AML-193 (cell line): Measurements from ENCODE around the gene TOPBP1.
"Not testable (repeated sequence)": the region's sequence is repeated elsewhere in the genome, so short reads cannot be mapped to it uniquely, and the experiment has no call there.

Experiments
- DNase-seq, 2 experiments: peaks; one replicate each; lab custom pipeline; 2025; lab: John Stamatoyannopoulos, UW

TOPBP1 gene

DNA sequence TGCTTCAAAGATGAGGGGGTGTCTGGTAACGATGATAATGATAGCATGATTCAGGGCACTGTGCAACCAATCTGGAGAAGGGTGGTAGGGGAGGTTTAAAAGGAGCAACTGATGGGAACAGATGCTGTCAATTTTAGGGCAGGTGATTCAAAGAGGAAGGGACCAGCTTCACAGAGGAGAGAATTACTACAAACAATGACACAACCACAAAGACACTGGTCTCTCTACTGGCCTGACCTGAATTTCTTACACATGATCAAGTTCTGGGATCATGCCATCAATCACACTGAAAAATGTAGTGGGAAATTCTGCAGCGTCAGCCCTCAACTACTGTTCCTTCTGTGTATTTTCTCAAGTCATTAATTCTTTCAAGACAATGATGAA lies 90.8 kb downstream of the TOPBP1 start:
- no peak for DNase-seq

DNA sequence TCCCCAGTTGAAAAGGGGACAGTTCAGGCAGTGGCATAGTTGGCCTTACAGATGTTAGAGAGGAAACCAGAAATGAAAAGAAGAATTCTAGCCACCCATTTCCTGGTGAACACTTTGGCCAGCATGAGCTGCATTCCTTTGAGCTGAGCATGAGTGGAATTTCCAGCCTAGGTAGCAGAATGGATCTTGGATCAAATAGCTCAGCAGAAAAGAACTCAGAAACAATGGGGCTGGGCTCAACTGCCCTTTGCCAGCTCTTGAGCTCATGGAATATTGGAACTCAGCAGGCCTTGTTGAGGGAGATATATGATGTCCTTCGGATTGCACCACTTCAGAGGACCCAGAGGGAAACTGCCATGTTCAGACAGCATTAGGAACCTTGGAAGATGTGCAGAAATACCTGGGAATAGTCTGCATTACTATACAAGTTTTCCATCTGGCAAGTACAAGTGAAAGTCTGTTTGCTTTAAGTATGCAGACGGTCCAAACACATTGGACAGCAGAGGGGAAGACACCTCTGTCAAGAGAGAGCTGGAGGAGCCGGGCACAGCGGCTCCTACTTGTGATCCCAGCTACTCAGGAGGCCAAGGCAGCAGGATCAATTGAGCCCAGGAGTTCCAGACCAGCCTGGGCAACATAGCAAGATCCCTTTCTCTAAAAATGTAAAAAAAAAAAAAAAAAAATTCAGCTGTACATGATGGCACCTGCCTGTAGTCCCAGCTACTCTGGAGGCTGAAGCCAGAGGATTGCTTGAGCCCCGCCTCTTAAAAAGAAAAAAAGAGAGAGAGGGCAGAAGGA lies 91.4 kb downstream of the TOPBP1 start:
- no peak for DNase-seq

DNA sequence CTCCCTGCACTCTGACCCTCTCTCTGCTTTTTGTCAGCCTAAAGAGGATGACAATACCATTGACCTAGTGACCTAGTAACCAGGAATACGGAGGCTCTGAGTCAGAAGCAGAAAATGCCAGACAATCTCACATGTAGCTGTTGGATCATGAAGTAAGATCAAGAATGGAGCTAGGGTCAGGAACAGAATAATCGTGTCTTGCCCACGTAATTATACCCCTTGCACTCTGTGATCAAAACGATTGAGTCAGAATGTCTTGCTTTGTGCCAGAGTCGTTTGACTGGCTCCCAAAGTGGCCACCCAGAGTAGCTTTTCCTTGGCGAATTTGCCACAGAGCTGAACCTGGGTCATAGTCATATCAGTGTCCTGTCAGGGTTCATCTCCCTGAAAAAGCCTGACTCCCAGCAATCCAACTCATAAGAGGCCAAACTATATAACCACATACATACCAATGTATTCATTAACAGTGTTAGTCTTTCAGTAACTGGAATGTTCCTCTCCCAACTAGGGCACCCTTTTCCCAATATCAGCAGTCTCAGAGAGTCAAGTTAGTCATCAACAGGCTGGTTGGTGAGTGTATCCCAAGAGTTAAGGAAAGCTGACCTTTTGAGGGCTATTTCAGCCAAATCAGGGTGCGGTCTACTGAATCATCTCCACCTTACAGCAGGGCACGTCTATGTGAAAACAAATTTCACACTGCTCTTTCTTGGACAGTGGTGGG lies 93.3 kb downstream of the TOPBP1 start:
- DNase-seq, result no peak

DNA sequence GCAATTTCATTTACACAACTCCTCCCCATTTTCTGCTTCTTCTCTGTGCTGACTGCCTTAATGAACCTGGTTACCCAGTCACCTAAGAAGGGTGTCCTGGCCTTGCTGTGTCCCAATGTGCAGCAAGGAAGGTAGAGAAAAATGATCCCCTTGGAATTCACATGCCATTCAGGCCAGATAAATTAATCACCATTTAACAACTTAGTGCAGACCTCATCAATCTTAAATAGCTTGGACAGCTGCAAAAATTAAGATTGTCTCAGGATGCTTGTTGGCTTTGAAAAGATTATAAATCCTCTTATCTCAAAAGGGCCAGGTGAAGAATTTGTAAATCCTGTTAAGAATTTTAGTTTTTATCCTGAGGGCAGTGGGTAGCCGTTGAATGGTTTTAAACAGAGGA lies 97.9 kb downstream of the TOPBP1 start:
- no peak for DNase-seq

DNA sequence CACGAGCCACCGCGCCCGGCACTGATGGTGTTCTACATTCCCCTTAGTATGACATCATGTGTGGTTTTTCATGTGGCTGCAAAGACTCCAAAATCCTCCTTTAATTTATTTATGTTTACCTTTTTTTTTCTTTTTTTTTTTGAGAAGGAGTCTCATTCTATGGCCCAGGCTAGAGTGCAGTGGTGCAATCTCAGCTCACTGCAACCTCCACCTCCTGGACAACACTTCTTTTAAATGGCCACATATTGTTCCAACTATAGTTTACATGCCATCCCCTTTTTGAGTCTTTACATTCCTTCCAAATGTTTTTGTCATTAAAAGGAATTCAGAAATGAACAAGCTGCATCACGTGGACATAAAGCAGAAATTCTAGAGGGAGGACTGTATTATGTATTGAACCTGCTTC lies 98.6 kb downstream of the TOPBP1 start:
- DNase-seq, result no peak

DNA sequence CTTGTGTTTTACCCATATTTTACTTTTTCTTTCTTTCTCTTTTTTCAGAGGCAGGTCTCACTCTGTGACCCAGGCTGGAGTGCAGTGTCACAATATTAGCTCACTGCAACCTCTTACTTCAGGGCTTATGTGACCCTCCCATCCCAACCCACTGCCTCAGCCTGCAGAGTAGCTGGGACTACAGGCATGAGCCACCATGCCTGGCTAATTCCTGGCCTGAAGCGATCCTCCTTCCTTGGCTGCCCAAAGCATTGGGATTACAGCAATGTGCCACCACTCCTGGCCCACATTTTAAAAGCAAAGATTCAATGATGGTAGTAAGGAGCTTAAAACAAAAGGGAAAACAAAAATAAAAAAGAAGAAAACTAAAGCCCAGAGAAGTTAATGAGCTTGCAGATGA lies 99.4 kb downstream of the TOPBP1 start:
- DNase-seq, result no peak

DNA sequence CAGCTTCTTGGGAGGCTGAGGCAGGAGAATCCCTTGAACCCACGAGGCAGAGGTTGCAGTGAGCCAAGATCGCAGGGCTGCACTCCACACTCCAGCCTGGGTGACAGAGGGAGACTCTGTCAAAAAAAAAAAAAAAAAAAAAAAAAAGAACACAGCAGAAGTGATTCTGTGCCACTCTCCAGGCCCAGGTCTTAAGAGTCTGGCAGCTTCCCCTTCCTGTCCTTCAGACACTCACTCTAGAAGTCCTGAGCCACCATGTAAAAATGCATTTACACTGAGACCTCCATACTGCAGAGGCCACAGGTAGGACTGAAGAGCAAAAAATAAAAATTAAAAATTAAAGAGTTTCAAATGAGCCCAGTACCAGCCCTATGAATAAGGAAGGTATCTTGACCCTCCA lies 100.1 kb downstream of the TOPBP1 start:
- DNase-seq, result no peak

DNA sequence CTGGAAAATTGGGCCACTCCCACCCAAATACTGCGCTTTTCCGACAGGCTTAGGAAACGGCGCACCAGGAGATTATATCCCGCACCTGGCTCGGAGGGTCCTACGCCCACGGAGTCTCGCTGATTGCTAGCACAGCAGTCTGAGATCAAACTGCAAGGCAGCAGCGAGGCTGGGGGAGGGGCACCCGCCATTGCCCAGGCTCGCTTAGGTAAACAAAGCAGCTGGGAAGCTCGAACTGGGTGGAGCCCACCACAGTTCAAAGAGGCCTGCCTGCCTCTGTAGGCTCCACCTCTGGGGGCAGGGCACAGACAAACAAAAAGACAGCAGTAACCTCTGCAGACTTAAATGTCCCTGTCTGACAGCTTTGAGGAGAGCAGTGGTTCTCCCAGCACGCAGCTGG lies 110.2 kb downstream of the TOPBP1 start:
- not testable (repeated sequence) for DNase-seq
